ENCODE results near the gene PLEKHG4B.

PLEKHG4B gene

GRCh38 chr5:74503-75109 is 17.4 kb upstream of the PLEKHG4B start:
- no peak for DNase-seq (ENCODE audit: low read depth, low spot score)

- no peak for DNase-seq (ENCODE audit: low read depth, low spot score)
Measured at GRCh38 chr5:75331-76320, 16.3 kb upstream of the PLEKHG4B start.

DNA sequence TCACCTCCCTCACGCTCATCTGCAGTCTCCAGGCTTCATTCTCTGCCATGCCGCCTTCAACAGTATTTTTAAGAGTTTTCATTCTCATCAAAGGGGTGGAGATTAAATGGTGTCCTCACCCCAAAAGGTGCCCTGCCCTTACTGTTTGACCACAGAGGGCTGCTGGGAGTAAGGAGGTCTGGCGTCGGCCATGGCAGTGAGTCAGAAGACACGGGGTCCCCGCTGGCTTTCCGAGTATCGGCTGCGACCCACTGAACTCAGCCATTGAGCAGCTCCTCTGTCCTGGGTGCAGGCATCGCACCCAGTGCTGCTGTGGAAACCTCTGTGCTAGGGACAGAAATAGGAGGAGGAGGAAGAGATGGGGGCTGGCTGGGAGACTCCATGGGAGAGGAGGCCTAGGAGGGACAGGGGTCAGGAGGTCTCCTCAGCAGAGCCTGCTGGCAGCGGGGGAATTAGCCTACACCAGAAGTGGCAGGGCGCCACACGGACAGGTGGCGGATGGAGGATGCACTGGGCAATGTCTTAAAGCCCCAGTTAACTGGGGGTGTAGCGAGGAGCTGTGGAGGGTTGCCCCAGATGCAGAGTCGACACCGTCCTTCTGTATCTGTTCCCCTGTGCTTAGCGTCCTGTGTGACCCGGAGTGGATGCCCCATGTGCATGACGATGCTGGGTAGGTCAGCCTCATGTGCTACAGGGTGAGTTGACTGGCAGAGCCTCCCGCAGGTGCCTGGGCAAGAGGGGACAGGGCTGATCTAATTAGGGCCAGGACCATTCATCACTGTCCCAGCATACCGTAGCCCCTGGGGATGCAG is 15.4 kb upstream of the PLEKHG4B start:
- no peak for DNase-seq (ENCODE audit: low read depth, low spot score)

DNA sequence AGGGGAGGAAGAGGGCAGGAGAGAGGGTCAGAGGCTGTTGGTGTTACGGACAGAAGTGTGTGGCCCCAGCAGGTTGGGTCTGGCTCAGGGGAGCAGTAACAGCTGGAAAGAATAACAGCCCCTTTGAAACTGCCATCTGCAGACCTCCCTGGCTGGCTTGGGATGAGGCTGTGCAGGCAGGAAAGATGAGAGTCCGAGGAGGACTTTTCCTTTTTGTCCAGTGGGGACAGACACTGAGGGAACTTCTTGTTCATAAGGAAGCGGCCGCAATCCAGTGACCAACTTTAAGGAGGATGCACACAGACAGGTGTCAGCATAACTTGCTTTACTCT is 14.8 kb upstream of the PLEKHG4B start:
- no peak for DNase-seq (ENCODE audit: low read depth, low spot score)

- no peak for DNase-seq (ENCODE audit: low read depth, low spot score)
Measured at GRCh38 chr5:77546-77945, 14.4 kb upstream of the PLEKHG4B start.

GRCh38 chr5:77957-78804 is 13.8 kb upstream of the PLEKHG4B start:
- DNase-seq (ENCODE audit: low read depth, low spot score), result no peak

- DNase-seq (ENCODE audit: low read depth, low spot score), result no peak
Measured at GRCh38 chr5:78805-79149, 13.2 kb upstream of the PLEKHG4B start.

DNA sequence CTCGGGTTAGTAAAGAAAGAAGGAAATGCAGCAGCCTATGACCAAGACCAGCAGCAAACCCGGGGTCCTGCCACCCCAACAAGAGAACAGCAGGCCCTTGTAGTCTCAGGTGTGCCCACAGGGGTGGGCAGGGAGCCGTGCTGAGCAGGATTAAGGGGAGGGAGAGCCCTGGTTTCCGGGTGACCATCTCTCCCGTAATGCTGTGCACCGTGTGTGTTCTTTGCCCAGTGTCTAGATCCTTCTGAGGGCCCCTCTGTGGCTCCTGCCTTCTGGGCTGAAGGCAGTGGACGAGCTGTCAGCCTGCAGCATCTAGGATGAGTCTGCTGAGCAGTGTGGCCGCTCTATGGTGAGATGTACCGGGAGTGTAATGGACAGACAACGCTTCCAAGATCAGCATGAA is 12.7 kb upstream of the PLEKHG4B start:
- no peak for DNase-seq (ENCODE audit: low read depth, low spot score)

DNA sequence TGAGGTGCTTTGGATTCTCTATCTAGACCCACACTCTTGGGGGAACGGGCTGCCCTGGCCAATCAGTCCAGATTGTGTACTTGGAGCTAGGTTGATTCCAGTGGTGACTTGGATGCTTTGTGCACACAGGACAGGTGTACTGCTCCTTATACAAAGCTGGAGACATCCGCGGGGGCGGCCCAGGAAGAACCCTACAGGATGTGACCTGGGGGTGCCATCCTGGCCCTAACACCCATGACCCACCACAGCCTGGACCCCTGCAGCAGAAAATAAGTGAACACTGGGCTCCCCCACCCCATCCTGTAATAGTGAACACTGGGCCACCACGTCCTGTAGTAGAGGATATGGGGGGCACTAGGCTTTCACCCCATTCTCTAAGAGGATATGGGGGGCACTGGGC is 12.1 kb upstream of the PLEKHG4B start:
- no peak for DNase-seq (ENCODE audit: low read depth, low spot score)

DNA sequence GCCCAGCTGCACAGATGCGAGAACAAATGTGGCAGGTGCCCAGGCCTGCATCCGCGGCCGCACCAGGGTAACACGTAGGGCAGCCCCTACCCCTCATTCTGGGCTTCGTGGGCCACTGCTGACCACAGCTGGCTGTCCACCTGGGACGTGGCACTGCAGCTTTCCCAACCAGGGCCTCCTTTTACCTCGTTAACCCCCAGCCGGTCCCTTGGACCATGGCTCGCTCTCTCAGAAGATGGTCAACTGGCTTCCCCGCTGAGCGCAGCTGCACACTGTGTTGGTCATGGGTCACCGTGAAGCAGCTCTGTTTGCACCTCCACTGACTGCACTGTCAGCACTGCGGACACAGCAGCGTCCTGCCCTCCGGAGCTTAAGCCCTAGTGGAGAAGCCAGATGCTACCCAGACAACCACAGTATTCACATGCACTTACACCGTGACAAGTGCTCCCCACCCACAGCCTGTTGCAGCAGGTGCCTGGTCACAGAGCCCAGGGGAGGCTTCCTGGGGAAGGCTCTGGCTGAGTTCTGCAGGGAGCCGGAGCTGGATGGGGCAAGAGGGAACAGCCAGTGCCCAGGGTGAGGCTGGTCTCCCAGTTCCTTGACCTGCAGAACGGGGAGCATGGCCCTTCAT is 10.5 kb upstream of the PLEKHG4B start:
- no peak for DNase-seq (ENCODE audit: low read depth, low spot score)

GRCh38 chr5:82097-82496 is 9.9 kb upstream of the PLEKHG4B start:
- DNase-seq (ENCODE audit: low read depth, low spot score), result no peak

- no peak for DNase-seq (ENCODE audit: low read depth, low spot score)
Measured at GRCh38 chr5:82570-82969, 9.4 kb upstream of the PLEKHG4B start.

GRCh38 chr5:83029-83428 is 8.9 kb upstream of the PLEKHG4B start:
- no peak for DNase-seq (ENCODE audit: low read depth, low spot score)

DNA sequence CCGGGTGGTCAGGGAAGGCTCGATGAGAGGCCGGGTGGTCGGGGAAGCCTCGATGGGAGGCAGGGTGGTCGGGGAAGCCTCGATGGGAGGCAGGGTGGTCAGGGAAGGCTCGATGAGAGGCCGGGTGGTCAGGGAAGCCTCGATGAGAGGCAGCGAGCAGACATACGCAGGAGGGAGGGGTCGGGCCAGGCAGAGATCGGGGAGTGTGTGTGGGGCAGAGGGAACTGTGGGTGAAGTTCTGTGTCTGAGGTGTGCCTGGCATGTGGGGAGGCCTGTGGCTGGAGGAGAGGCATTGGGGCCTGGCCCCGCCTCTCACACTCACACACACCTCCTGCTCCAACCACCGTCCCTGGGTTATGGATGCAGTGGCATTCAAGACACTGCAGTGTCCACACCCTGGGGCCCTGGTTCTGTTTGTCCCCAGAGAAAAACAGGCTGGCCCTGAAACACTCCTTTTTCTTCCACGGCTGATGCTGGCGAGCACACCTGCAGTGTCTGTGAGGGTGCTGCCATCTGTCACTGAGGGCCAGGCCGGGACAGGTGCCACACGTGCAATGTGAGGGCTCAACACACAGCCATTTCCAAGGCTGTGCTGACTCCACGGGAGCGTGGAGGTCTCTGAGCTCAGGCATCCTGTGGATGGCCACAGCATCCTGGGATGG is 6.5 kb upstream of the PLEKHG4B start:
- DNase-seq (ENCODE audit: low read depth, low spot score), result no peak

GRCh38 chr5:89337-90286 is 2.4 kb upstream of the PLEKHG4B start:
- DNase-seq (ENCODE audit: low read depth, low spot score), result no peak

GRCh38 chr5:90590-91547 is 1.1 kb upstream of the PLEKHG4B start:
- DNase-seq (ENCODE audit: low read depth, low spot score), result no peak

DNA sequence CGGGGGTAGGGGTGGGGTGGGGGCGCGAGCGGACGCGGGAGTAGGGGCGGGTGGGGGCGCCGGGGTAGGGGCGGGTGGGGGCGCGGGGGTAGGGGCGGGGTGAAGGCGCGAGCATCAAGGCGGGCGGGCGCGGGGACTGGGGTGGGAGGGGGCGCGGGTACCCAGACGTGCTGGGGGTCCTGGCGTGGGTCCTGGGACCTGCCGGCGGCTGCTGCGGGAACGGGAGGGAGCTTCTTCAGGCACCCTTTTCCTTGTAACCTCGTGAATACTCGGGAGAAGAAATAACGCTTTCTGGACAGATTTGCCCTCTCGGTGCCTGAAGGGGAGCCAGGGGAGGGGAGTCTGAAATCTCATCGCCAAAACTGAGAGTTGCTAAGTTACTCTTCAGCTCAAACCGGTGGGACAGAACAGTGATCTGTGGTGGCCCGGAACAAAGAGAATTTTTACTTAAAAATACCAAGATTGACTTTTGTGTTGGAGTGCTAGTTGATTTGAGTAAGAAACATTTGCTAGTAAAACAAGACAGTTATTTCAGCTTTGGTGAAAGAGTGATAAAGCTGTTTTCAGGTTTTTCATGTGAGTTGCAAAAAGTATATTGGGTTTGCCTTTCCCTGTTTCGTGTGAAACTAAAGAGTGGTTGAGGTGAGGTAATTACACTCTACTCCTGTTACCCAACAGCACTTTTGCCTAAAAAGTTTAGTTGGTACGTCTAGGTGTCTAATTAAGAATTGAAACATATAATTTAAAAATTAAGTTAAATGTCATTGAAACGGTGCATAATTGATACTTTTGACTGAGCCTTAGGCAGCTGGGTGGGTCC is 643 bp downstream of the PLEKHG4B start:
- no peak for DNase-seq (ENCODE audit: low read depth, low spot score)

All from smooth muscle cell of the brain vasculature (primary cell).